LNCaP clone FGC (cell line): ENCODE results near the gene PLCB1.

Experiments used
- DNase-seq: peaks from one replicate; pipeline ENCODE4 v3.0.0-alpha.2; 2011; ENCODE audit warnings: low read depth
- H3K4me3 ChIP-seq: 2 replicates; pipeline ENCODE4 v1.5.1; 2011; ENCODE audit warnings: mild to moderate bottlenecking, low read depth, low read length, control low read depth
- CTCF ChIP-seq: IDR thresholded peaks from 2 replicates; pipeline ENCODE4 v1.5.1; 2012; ENCODE audit warnings: mild to moderate bottlenecking; ENCODE audit not compliant: control insufficient read depth, insufficient read depth; ENCODE audit errors: extremely low read depth

Gene PLCB1

GRCh38 chr20:8673116-8673515 is 541.0 kb downstream of the PLCB1 start:
- DNase-seq, result no peak
- H3K4me3 ChIP-seq, result no peak overlapping the region
- TF ChIP-seq CTCF, result no peak

DNA sequence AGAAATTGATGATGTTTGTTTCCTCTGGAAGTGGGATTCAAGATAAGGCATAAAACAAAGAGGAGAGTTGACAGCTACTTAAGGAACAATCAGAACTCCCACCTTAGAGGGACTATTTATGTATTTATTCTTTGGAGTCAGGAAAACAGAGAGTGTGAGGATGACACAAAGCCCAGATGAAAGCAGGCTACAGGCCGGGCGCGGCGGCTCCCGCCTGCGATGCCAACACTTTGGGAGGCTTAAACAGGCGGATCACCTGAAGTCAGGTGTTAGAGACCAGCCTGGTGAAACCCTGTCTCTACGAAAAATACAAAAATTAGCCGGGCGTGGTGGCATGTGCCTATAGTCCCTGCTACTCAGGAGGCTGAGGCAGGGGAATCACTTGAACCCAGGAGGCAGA is 543.8 kb downstream of the PLCB1 start:
- H3K4me3 ChIP-seq, result no peak overlapping the region
- DNase-seq, result no peak
- no peak for TF ChIP-seq CTCF

GRCh38 chr20:8678098-8678776 is 546.2 kb downstream of the PLCB1 start:
- peak; percentile 23 for DNase-seq
- H3K4me3 ChIP-seq, result no peak overlapping the region
- no peak for TF ChIP-seq CTCF

- no peak overlapping the region for H3K4me3 ChIP-seq
- TF ChIP-seq CTCF, result no peak
- DNase-seq, result no peak
Measured at GRCh38 chr20:8689337-8689736, 557.3 kb downstream of the PLCB1 start.

- TF ChIP-seq CTCF, result no peak
- DNase-seq, result no peak
- H3K4me3 ChIP-seq, result no peak overlapping the region
Measured at GRCh38 chr20:8690074-8690473, 558.0 kb downstream of the PLCB1 start.

DNA sequence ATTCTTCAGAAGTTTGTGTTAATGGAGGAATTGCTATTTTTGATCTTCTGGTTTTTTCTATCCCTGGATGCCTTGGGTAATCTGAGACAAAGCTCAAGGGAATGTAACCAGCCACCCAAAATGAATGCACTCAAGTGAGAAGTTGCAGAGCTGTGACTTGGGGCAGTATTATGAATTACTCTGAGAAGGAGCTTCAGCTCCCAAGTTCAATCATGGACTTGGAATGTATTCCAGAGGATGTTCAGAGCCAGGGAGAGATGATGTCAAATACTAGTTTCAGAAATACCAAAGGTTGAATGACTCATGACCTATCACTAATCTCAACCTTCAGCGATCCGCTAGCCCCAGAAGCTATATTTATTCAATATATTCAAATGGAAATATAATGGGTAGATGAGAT is 561.6 kb downstream of the PLCB1 start:
- H3K4me3 ChIP-seq, result no peak overlapping the region
- no peak for TF ChIP-seq CTCF
- no peak for DNase-seq

- DNase-seq, result no peak
- no peak for TF ChIP-seq CTCF
- no peak overlapping the region for H3K4me3 ChIP-seq
Measured at GRCh38 chr20:8700756-8701155, 568.7 kb downstream of the PLCB1 start.
